Measurements from ENCODE around the gene TSPAN12. TPM values are rescaled to one million over a fixed set of nuclear protein-coding genes. Genes with fewer than 3 reads are reported as not detected.

The TSPAN12 gene
- total RNA-seq, 1 experiment from 2014 or later, result not detected

- intact Hi-C loops (cut with micrococcal nuclease), result no loop called here
- ChIA-PET CTCF (interaction anchor here (0.5 to 1.2 kb wide), 2 partner anchors 19 to 33 kb away, joined by 6 to 9 read pairs; no protein-coding TSS in a partner anchor), POLR2A (no interaction called here)
- Mint-ChIP-seq H3K9me3 (ENCODE audit: unreplicated experiment) (peaks cover 4% of the 10 kb centered on the region), H3K36me3 (ENCODE audit: insufficient read depth, unreplicated experiment) (no peaks in the 10 kb centered on the region), H3K27me3 (ENCODE audit: insufficient read depth, unreplicated experiment) (peaks cover 73% of the 10 kb centered on the region), H3K4me1 (ENCODE audit: insufficient read depth, unreplicated experiment) (no peaks in the 10 kb centered on the region), H3K4me3 (ENCODE audit: unreplicated experiment) (no peak overlapping the region), H3K27ac (ENCODE audit: low read depth, unreplicated experiment) (no peak overlapping the region)
- no TSS peak for BruUV-seq (replicated peaks)
- no peak for DNase-seq (ENCODE audit: unreplicated experiment)
- no peak for TF ChIP-seq CTCF (IDR thresholded peaks at IDR 0.05; ENCODE audit: unreplicated experiment)
Measured at GRCh38 chr7:120825576-120825975, 32.4 kb downstream of the TSPAN12 start.

- DNase-seq (ENCODE audit: unreplicated experiment), result no peak
- H3K27ac Mint-ChIP-seq (ENCODE audit: low read depth, unreplicated experiment), result no peak overlapping the region
- no peaks in the 10 kb centered on the region for H3K36me3 Mint-ChIP-seq (ENCODE audit: insufficient read depth, unreplicated experiment)
- POLR2A ChIA-PET, result no interaction called here
- H3K27me3 Mint-ChIP-seq (ENCODE audit: insufficient read depth, unreplicated experiment), result peaks cover 73% of the 10 kb centered on the region
- no peaks in the 10 kb centered on the region for H3K4me1 Mint-ChIP-seq (ENCODE audit: insufficient read depth, unreplicated experiment)
- H3K9me3 Mint-ChIP-seq (ENCODE audit: unreplicated experiment), result no peaks in the 10 kb centered on the region
- TF ChIP-seq CTCF (IDR thresholded peaks at IDR 0.05; ENCODE audit: unreplicated experiment), result no peak
- BruUV-seq (replicated peaks), result no TSS peak
- no peak overlapping the region for H3K4me3 Mint-ChIP-seq (ENCODE audit: unreplicated experiment)
- intact Hi-C loops (cut with micrococcal nuclease), result no loop called here
- CTCF ChIA-PET, result interaction anchor here (0.5 to 1.2 kb wide), 2 partner anchors 19 to 33 kb away, joined by 6 to 9 read pairs; no protein-coding TSS in a partner anchor
Measured at GRCh38 chr7:120825152-120825551, 32.8 kb downstream of the TSPAN12 start.

- ChIA-PET POLR2A (no interaction called here), CTCF (interaction anchor here (3.1 kb wide), 1 partner anchor 14 kb away, joined by 16 read pairs; no protein-coding TSS in a partner anchor)
- Mint-ChIP-seq H3K36me3 (ENCODE audit: insufficient read depth, unreplicated experiment) (no peaks in the 10 kb centered on the region), H3K27me3 (ENCODE audit: insufficient read depth, unreplicated experiment) (peaks cover 87% of the 10 kb centered on the region), H3K27ac (ENCODE audit: low read depth, unreplicated experiment) (no peak overlapping the region), H3K4me1 (ENCODE audit: insufficient read depth, unreplicated experiment) (no peaks in the 10 kb centered on the region), H3K9me3 (ENCODE audit: unreplicated experiment) (no peaks in the 10 kb centered on the region), H3K4me3 (ENCODE audit: unreplicated experiment) (no peak overlapping the region)
- no peak for DNase-seq (ENCODE audit: unreplicated experiment)
- BruUV-seq (replicated peaks), result no TSS peak
- intact Hi-C loops (cut with micrococcal nuclease), result no loop called here
- TF ChIP-seq CTCF (IDR thresholded peaks at IDR 0.05; ENCODE audit: unreplicated experiment), result no peak
Measured at GRCh38 chr7:120819861-120820260, 38.1 kb downstream of the TSPAN12 start.

DNA sequence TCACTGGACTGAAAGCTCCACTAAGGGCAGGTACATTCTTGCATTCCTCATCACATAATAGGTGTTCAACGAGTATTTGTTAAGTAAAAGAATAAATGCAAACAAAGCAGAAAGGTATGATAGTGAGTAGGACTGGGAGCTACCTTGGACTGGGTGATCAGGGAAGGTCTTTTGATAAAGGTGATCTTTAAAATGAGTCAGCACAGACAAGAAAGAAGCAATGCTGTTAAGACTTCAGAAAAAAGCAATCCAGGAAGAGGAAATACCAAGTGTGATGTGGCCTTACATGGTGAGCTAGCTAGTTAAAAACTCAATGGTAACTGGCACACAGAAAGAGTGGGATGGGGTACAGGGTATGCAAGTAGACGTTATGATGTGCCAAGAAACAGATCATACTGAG is 40.1 kb downstream of the TSPAN12 start:
- DNase-seq (ENCODE audit: unreplicated experiment), result no peak

More for the DNA sequence above, 40.1 kb downstream of the TSPAN12 start:
- BruUV-seq (replicated peaks), result no TSS peak
- Mint-ChIP-seq H3K27ac (ENCODE audit: low read depth, unreplicated experiment) (no peak overlapping the region), H3K9me3 (ENCODE audit: unreplicated experiment) (no peaks in the 10 kb centered on the region), H3K36me3 (ENCODE audit: insufficient read depth, unreplicated experiment) (no peaks in the 10 kb centered on the region), H3K4me3 (ENCODE audit: unreplicated experiment) (no peak overlapping the region), H3K27me3 (ENCODE audit: insufficient read depth, unreplicated experiment) (peaks cover 96% of the 10 kb centered on the region), H3K4me1 (ENCODE audit: insufficient read depth, unreplicated experiment) (no peaks in the 10 kb centered on the region)
- POLR2A ChIA-PET, result no interaction called here
- CTCF ChIA-PET, result interaction anchor here (1.0 to 3.1 kb wide), 2 partner anchors 10 to 12 kb away, joined by 3 to 16 read pairs; no protein-coding TSS in a partner anchor
- intact Hi-C loops (cut with micrococcal nuclease), result no loop called here
- TF ChIP-seq CTCF (IDR thresholded peaks at IDR 0.05; ENCODE audit: unreplicated experiment), result no peak
